Breast epithelium (tissue), 4 donors: Measurements from ENCODE around the gene S1PR3. TPM values are rescaled to one million over a fixed set of nuclear protein-coding genes. Genes with fewer than 3 reads are reported as not detected.

ENCODE experiments used
- DNase-seq, 2 donors: peaks; one replicate each; pipeline ENCODE4 v3.0.0-alpha.2; 2019; ENCODE audit warnings: low spot score in 2 of 2
- H3K27ac ChIP-seq, 2 donors: fragments of 200-600 bp; sonication (generic) in 1 of 2; one replicate each; pipeline ENCODE4 v1.5.1; 2016 to 2019; ENCODE audit warnings: mild to moderate bottlenecking in 1 of 2
- H3K27me3 ChIP-seq, 2 donors: fragments of 200-600 bp; sonication (generic) in 1 of 2; one replicate each; pipeline versions ENCODE4 v1.5.1 to v1.6.0; 2017 to 2019; ENCODE audit warnings: control low read depth in 1 of 2, mild to moderate bottlenecking in 1 of 2
- H3K36me3 ChIP-seq: fragments of 200-600 bp; one replicate; pipeline ENCODE4 v1.5.1; 2019
- H3K4me1 ChIP-seq, 2 donors: fragments of 200-600 bp; sonication (generic); one replicate each; pipeline ENCODE4 v1.5.1; 2016 to 2019; ENCODE audit warnings: control low read depth in 1 of 2
- H3K4me3 ChIP-seq, 3 donors: fragments of 200-600 bp; sonication (generic); 1 replicate in 2 of 3; 2 replicates in 1 of 3; pipeline ENCODE4 v1.5.1; 2016 to 2019; ENCODE audit warnings: mild to moderate bottlenecking in 3 of 3, moderate library complexity in 2 of 3
- H3K9me3 ChIP-seq, 2 donors: fragments of 200-600 bp; sonication (generic) in 1 of 2; one replicate each; pipeline ENCODE4 v1.5.1; 2016 to 2019; ENCODE audit warnings: control low read depth in 1 of 2
- CTCF ChIP-seq, 3 donors: fragments of 450-650 bp; IDR thresholded peaks; one replicate each; pipeline ENCODE4 v1.5.1; 2016 to 2017; ENCODE audit warnings: antibody characterized with exemption in 3 of 3, mild to moderate bottlenecking in 3 of 3, moderate library complexity in 3 of 3
- POLR2A ChIP-seq: fragments of 450-650 bp; IDR thresholded peaks from one replicate; pipeline ENCODE4 v1.6.1; 2016; ENCODE audit warnings: antibody characterized with exemption, mild to moderate bottlenecking, moderate library complexity
- POLR2AphosphoS5 ChIP-seq, 3 donors: sonication (generic); formaldehyde crosslinking; IDR thresholded peaks; one replicate each; pipeline ENCODE4 v1.6.1; 2017; ENCODE audit warnings: antibody characterized with exemption in 3 of 3
- intact Hi-C: fragments of 100-400 bp; cut with DNase I; formaldehyde crosslinking; loops from one replicate; pipeline ENCODE4 v1.15.1; 2023; ENCODE audit warnings: low total_unique reads
- total RNA-seq, 3 donors: library from RNA; depleted of rRNA; stranded (reverse); fragments of >200 nt; gene quantifications; one replicate each; pipeline ENCODE4 v1.1.0, GENCODE V29; 2016

The S1PR3 gene
- total RNA-seq, 3 donors from 2014 or later = 16.6 to 27.7 (median 18.7) TPM

DNA sequence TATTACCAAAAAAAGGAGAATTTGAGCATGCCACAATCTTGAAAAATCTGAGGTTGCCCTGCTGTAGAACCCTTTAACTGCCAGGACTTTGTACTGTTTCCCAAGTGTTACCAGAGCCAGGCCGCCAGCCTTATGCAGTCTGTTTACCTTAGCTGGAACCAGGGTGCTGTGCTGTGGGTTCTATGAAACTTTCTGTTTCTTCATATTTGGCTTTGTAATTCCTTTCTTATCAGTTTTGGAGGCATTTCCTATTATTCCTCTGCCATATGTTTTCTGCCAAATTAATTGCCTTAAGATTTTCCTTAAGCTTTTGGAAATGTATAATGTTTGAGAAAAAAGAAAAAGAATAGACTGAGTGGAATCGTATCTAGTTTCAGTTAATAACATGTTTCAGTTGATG lies 2.1 kb downstream of the S1PR3 start:
- Histone ChIP-seq H3K4me1 (peaks cover 0 to 3% of the 10 kb centered on the region in 2 donors), H3K9me3 (no peaks in the 10 kb centered on the region), H3K27ac (no peak overlapping the region), H3K36me3 (no peaks in the 10 kb centered on the region), H3K27me3 (no peaks in the 10 kb centered on the region), H3K4me3 (peak overlapping the region in 2 of 3 donors; percentile 63 to 70)
- no peak for TF ChIP-seq CTCF (IDR thresholded peaks at IDR 0.05)
- TF ChIP-seq POLR2AphosphoS5 (IDR thresholded peaks at IDR 0.05) = no peak
- TF ChIP-seq POLR2A = no peak
- intact Hi-C loops = no loop called here
- no peak for DNase-seq

- intact Hi-C loops = no loop called here
- no peaks in the 10 kb centered on the region for H3K36me3 ChIP-seq
- peaks cover 0 to 3% of the 10 kb centered on the region in 2 donors for H3K4me1 ChIP-seq
- H3K27ac ChIP-seq = no peak overlapping the region
- H3K27me3 ChIP-seq = no peaks in the 10 kb centered on the region
- peak overlapping the region in 1 of 3 donors; percentile 13 for H3K4me3 ChIP-seq
- TF ChIP-seq POLR2A (no peak), CTCF (IDR thresholded peaks at IDR 0.05) (no peak), POLR2AphosphoS5 (IDR thresholded peaks at IDR 0.05) (no peak)
- H3K9me3 ChIP-seq = no peaks in the 10 kb centered on the region
- DNase-seq = peak in 1 of 2 donors; percentile 18
Measured at GRCh38 chr9:88993871-88994460, 2.7 kb downstream of the S1PR3 start.

DNA sequence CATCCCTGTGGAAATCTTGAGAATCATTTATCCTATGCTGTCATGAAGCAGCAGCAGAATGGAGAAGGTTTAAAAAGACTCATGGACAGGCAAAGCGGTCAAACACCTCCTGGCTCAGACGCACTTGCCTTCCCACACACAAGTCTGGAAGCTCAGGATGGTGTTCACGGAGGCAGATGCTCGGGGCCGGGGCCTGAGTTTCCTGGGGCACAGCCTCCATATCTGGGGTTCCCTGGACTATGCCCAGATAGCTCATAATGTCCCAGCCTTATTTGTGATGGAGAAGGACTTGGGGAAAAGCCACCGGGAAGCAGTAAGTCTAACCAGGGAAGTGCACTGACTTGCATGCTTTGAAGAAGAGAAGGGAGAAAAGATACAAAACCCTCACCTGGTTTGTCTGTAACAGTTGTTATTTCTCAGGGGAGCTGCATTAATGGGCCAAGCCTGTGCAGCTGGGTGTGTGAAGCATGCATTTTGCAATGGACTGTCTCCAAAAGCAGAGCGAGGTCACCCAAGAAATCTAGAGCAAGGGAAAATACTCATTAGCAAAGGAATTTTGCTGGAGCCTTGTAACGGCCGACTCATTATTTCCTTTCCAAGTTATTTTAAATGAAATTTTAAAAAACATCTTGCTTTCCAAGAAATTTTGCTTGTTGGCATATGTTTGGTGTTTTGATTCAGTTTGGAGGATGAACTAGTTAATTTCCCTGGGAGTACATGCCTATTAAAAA lies 3.4 kb downstream of the S1PR3 start:
- TF ChIP-seq POLR2AphosphoS5 (IDR thresholded peaks at IDR 0.05) (no peak), POLR2A (no peak), CTCF (IDR thresholded peaks at IDR 0.05) (no peak)
- Histone ChIP-seq H3K4me3 (peak overlapping the region in 1 of 3 donors; percentile 13), H3K4me1 (peaks cover 0 to 3% of the 10 kb centered on the region in 2 donors), H3K9me3 (no peaks in the 10 kb centered on the region), H3K27me3 (no peaks in the 10 kb centered on the region), H3K27ac (no peak overlapping the region), H3K36me3 (no peaks in the 10 kb centered on the region)
- intact Hi-C loops = no loop called here
- DNase-seq = no peak

- intact Hi-C loops = no loop called here
- TF ChIP-seq POLR2AphosphoS5 (IDR thresholded peaks at IDR 0.05) (no peak), CTCF (IDR thresholded peaks at IDR 0.05) (no peak), POLR2A (no peak)
- H3K27me3 ChIP-seq = no peaks in the 10 kb centered on the region
- no peak overlapping the region for H3K27ac ChIP-seq
- H3K4me3 ChIP-seq = no peak overlapping the region
- no peaks in the 10 kb centered on the region for H3K36me3 ChIP-seq
- peaks cover 0 to 3% of the 10 kb centered on the region in 2 donors for H3K4me1 ChIP-seq
- DNase-seq = no peak
- H3K9me3 ChIP-seq = no peaks in the 10 kb centered on the region
Measured at GRCh38 chr9:88995200-88995577, 3.9 kb downstream of the S1PR3 start.

- Histone ChIP-seq H3K27ac (no peak overlapping the region), H3K9me3 (no peaks in the 10 kb centered on the region), H3K27me3 (no peaks in the 10 kb centered on the region), H3K36me3 (no peaks in the 10 kb centered on the region), H3K4me1 (peaks cover 2 to 3% of the 10 kb centered on the region in 2 donors), H3K4me3 (no peak overlapping the region)
- TF ChIP-seq CTCF (IDR thresholded peaks at IDR 0.05) (no peak), POLR2A (no peak), POLR2AphosphoS5 (IDR thresholded peaks at IDR 0.05) (no peak)
- intact Hi-C loops = no loop called here
- no peak for DNase-seq
Measured at GRCh38 chr9:88995627-88996026, 4.4 kb downstream of the S1PR3 start.
